ENCODE results near the gene RBL1.
"Not testable (repeated sequence)": the region's sequence is repeated elsewhere in the genome, so short reads cannot be mapped to it uniquely, and the experiment has no call there.

Gene RBL1

GRCh38 chr20:37072293-37073196 lies 23.3 kb downstream of the RBL1 start:
- DNase-seq (ENCODE audit: low spot score): no peak

GRCh38 chr20:37071481-37071911 lies 24.3 kb downstream of the RBL1 start:
- DNase-seq (ENCODE audit: low spot score): peak; percentile 47

- DNase-seq (ENCODE audit: low spot score): not testable (repeated sequence)
Observed at GRCh38 chr20:37069563-37069962, 26.2 kb downstream of the RBL1 start.

DNA sequence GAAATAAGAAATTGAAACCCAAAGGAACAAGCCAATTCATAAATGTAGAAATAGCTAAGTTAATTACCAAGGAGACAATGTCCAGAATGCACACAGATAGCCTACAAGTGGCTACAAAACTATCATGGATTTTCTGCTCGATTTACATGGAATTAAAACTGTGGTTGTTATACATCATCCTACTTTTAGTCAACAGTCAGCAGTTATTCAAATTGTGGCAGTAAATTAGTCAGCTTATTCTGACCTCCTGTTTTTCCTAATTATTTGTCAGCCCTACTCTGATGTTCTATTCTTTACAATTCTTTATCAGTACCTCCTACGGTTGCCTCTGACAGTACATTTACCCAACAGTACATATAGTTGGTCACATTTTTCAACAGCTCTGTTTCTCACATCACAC lies 29.6 kb downstream of the RBL1 start:
- no peak for DNase-seq (ENCODE audit: low spot score)

- no peak for DNase-seq (ENCODE audit: low spot score)
Observed at GRCh38 chr20:37055276-37055675, 40.5 kb downstream of the RBL1 start.

- no peak for DNase-seq (ENCODE audit: low spot score)
Observed at GRCh38 chr20:37053230-37053950, 42.4 kb downstream of the RBL1 start.

DNA sequence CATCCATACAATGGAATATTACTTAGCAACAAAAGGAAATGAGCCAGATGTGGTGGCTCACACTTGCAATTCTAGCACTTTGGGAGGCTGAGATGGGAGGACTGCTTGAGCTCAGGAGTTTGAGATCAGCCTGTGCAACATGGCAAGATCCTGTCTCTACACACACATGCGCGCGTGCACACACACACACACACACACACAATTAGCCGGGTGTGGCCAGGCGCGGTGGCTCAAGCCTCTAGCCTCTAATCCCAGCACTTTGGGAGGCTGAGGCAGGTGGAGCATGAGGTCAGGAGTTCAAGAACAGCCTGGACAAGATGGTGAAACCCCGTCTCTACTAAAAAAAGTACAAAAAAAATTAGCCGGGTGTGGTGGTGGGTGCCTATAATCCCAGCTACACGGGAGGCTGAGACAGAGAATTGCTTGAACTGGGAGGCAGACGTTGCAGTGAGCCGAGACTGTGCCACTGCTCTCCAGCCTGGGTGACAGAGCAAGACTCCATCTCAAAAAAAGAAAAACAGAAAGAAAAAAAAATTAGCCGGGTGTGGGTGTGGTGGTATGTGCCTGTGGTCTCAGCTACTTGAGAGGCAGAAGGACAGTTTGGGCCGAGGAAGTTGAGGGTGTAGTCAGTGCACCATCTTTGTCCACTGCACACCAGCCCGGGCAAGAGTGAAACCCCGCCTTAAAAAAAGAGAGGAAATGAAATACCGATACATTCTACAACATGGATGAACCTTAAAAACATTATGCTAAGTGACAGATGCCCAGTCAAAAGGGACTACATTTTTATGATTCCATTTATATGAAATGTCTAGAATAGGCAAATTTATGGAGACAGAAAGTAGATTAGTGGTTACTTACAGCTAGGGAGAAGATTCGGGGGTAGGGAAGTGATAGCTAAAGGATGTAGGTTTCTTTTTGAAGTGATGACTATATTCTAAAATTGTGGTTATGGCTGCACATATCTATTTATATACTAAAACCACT lies 52.5 kb downstream of the RBL1 start:
- DNase-seq (ENCODE audit: low spot score): peak; percentile 47

- DNase-seq (ENCODE audit: low spot score): not testable (repeated sequence)
Observed at GRCh38 chr20:37039366-37039765, 56.4 kb downstream of the RBL1 start.

DNA sequence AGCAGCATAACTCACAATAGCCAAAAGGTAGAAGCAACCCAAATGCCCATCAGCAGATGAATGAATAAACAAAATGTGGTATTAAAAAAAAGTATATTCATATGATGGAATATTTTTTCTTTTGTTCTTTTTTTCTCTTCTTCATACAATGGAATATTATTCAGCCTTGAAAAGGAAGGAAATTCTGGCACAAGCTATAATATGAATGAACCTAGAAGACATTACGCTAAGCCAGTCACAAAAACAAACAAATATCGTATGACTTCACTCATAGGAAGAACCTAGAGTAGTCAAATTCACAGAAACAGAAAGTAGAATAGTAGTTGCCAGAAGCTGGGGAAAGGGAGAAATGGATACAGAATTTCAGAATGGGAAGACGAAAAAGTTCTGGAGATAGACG lies 63.7 kb downstream of the RBL1 start:
- DNase-seq (ENCODE audit: low spot score): no peak

DNA sequence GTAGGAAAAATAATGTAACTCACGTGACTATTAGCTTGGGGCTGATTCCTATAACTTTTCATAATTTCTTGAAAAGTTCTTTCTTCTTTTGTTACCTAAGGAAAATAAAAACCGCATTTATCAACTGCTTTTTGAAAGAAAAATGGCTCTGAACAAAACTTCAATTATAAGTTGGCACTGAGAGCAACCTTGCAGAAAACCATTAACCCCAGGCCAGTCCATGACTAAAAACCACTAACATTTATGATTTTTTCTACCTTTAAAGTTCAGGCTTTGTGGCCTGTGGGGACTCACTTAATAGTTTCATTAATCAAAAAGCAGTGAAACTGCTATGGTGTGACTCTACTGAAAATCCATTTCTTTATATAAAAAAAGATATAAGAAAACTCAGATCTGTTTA lies 75.2 kb downstream of the RBL1 start:
- no peak for DNase-seq (ENCODE audit: low spot score)

- DNase-seq (ENCODE audit: low spot score): not testable (repeated sequence)
Observed at GRCh38 chr20:37012631-37013030, 83.2 kb downstream of the RBL1 start.

GRCh38 chr20:37011858-37012257 lies 83.9 kb downstream of the RBL1 start:
- DNase-seq (ENCODE audit: low spot score): not testable (repeated sequence)

- no peak for DNase-seq (ENCODE audit: low spot score)
Observed at GRCh38 chr20:37011147-37011546, 84.7 kb downstream of the RBL1 start.

GRCh38 chr20:37007898-37008649 lies 87.7 kb downstream of the RBL1 start:
- peak; percentile 16 for DNase-seq (ENCODE audit: low spot score)

- not testable (repeated sequence) for DNase-seq (ENCODE audit: low spot score)
Observed at GRCh38 chr20:37005062-37005942, 90.5 kb downstream of the RBL1 start.

DNA sequence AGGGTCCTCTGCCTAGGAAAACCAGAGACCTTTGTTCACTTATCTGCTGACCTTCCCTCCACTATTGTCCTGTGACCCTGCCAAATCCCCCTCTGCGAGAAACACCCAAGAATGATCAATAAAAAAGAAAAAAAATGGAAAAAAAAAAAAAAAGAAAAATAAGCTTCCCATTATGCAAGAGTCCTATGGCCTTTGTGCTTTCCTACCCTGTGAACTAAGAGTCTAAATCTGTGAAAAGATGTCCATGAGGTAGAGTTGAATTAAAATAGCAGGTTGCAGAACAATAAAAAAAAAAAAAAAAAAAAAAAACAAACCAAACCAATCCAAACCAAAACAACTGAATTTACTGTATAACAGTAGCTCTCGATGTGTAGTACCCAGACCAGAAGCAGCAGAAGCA lies 94.2 kb downstream of the RBL1 start:
- not testable (repeated sequence) for DNase-seq (ENCODE audit: low spot score)

- not testable (repeated sequence) for DNase-seq (ENCODE audit: low spot score)
Observed at GRCh38 chr20:37000171-37000570, 95.6 kb downstream of the RBL1 start.

GRCh38 chr20:36998652-36999051 lies 97.1 kb downstream of the RBL1 start:
- DNase-seq (ENCODE audit: low spot score): no peak

- DNase-seq (ENCODE audit: low spot score): no peak
Observed at GRCh38 chr20:36997121-36997520, 98.7 kb downstream of the RBL1 start.

GRCh38 chr20:36994221-36994620 lies 101.6 kb downstream of the RBL1 start:
- not testable (repeated sequence) for DNase-seq (ENCODE audit: low spot score)
